ENCODE data around the gene PHYH. TPM values are rescaled to one million over a fixed set of nuclear protein-coding genes. Genes with fewer than 3 reads are reported as not detected.

The PHYH gene
- total and polyA plus RNA-seq, 2 of the 4 experiments (the other 2 are of a cell fraction) = 10.9 to 13.4 TPM

GRCh38 chr10:13309792-13310191, 9.9 kb upstream of the PHYH start:
- no peak overlapping the region for H3K9ac ChIP-seq (ENCODE audit: low read depth, low read length)

More at GRCh38 chr10:13309792-13310191, 9.9 kb upstream of the PHYH start:
- TF ChIP-seq FOS (IDR thresholded peaks at IDR 0.05; ENCODE audit: low read depth, low read length) = no peak
- TF ChIP-seq MXI1 (IDR thresholded peaks at IDR 0.05; ENCODE audit: borderline replicate concordance, low read depth, low read length) = no peak
- TF ChIP-seq CEBPB (IDR thresholded peaks at IDR 0.05; ENCODE audit: low read depth, low read length) = no peak
- no peak for TF ChIP-seq RCOR1 (IDR thresholded peaks at IDR 0.05; ENCODE audit: insufficient replicate concordance, low read length)
- no peak for TF ChIP-seq NFE2L2 (IDR thresholded peaks at IDR 0.05; ENCODE audit: low read depth, low read length)
- no peak for TF ChIP-seq CHD1 (IDR thresholded peaks at IDR 0.05; ENCODE audit: low read depth, low read length)
- TF ChIP-seq RFX5 (IDR thresholded peaks at IDR 0.05; ENCODE audit: low read depth, low read length) = no peak
- no peak for TF ChIP-seq USF2 (IDR thresholded peaks at IDR 0.05; ENCODE audit: low read depth, low read length)
- TF ChIP-seq CTCF (conservative IDR thresholded peaks at IDR 0.05; ENCODE audit: low read depth, low read length) = no peak
- no peak for TF ChIP-seq POLR2A (IDR thresholded peaks at IDR 0.05; ENCODE audit: low read depth, low read length)
- TF ChIP-seq MAFK (IDR thresholded peaks at IDR 0.05; ENCODE audit: low read depth, low read length) = no peak
- TF ChIP-seq RAD21 (IDR thresholded peaks at IDR 0.05; ENCODE audit: low read length) = no peak
- TF ChIP-seq SMC3 (IDR thresholded peaks at IDR 0.05; ENCODE audit: low read depth, low read length) = no peak
- no peak for TF ChIP-seq BHLHE40 (IDR thresholded peaks at IDR 0.05; ENCODE audit: low read depth, low read length)
- TF ChIP-seq ELK1 (IDR thresholded peaks at IDR 0.05; ENCODE audit: borderline replicate concordance, low read depth, low read length) = no peak
- TF ChIP-seq MAZ (IDR thresholded peaks at IDR 0.05; ENCODE audit: borderline replicate concordance, low read depth, low read length) = no peak
- Histone ChIP-seq H3K27me3 (ENCODE audit: control insufficient read depth, insufficient read depth, low read length) (no peaks in the 10 kb centered on the region), H3K4me2 (ENCODE audit: low read depth, low read length) (no peak overlapping the region), H4K91ac (ENCODE audit: insufficient read depth, low read depth, low read length) (no peak overlapping the region), H4K5ac (ENCODE audit: low read depth, low read length) (no peak overlapping the region), H2AFZ (replicated peaks; ENCODE audit: low read length, poor library complexity) (no peak overlapping the region), H3K18ac (ENCODE audit: low read depth, low read length) (no peak overlapping the region), H3K36me3 (ENCODE audit: control insufficient read depth, insufficient read depth, low read length) (no peaks in the 10 kb centered on the region), H2BK120ac (ENCODE audit: low read depth, low read length) (no peak overlapping the region), H4K20me1 (ENCODE audit: insufficient read depth, low read length) (no peaks in the 10 kb centered on the region), H3K14ac (replicated peaks; ENCODE audit: low read depth, low read length) (no peak overlapping the region), H2BK15ac (ENCODE audit: low read depth, low read length) (no peak overlapping the region), H2AK5ac (ENCODE audit: low read depth, low read length) (no peak overlapping the region), H3K4me1 (ENCODE audit: control insufficient read depth, insufficient read depth, low read length) (no peaks in the 10 kb centered on the region), H3K9me3 (ENCODE audit: control insufficient read depth, insufficient read depth, low read length) (no peaks in the 10 kb centered on the region), H3K56ac (ENCODE audit: extremely low read depth, insufficient read depth, low read length) (no peak overlapping the region), H3K23ac (ENCODE audit: low read depth, low read length) (no peak overlapping the region), H3K4ac (ENCODE audit: low read depth, low read length) (no peak overlapping the region), H4K8ac (ENCODE audit: low read depth in 2 of 2, low read length in 2 of 2) (no peak overlapping the region), H3K9me1 (ENCODE audit: insufficient read depth, low read length) (no peaks in the 10 kb centered on the region), H3K4me3 (ENCODE audit: insufficient read depth, low read depth, low read length) (no peak overlapping the region), H3K27ac (ENCODE audit: insufficient read depth, low read length) (no peak overlapping the region), H3K79me1 (ENCODE audit: low read depth in 1 of 2, low read length in 2 of 2) (no peaks in the 10 kb centered on the region), H2AK9ac (replicated peaks; ENCODE audit: low read depth, low read length, poor library complexity) (no peak overlapping the region), H2BK20ac (ENCODE audit: low read depth, low read length) (no peak overlapping the region), H2BK5ac (ENCODE audit: low read depth, low read length, poor library complexity, severe bottlenecking) (no peak overlapping the region)
- no peak for DNase-seq
- ChIA-PET CTCF (no interaction called here), POLR2A (ENCODE audit: unreplicated experiment) (no interaction called here)
- intact Hi-C loops (cut with micrococcal nuclease) (no loop called here), dilution Hi-C loops (cut with HindIII; ENCODE audit: low sequenced_read_pairs, unreplicated experiment) (no loop called here), in situ Hi-C loops (cut with MboI; ENCODE audit: low sequenced_read_pairs) (loop anchor here (10.0 kb wide), 1 partner anchor 105 kb away; no protein-coding TSS in a partner anchor)
- WGBS, 2 experiments (ENCODE audit: extremely low coverage in 2 of 2, insufficient read length in 1 of 2) = no CpG with 5 or more reads among the region's 2 CpGs
- BruUV-seq (replicated peaks) = no TSS peak
- no peak for ATAC-seq (ENCODE audit: low read depth)
